Measurements from ENCODE around the gene TAAR9.
"Not testable (repeated sequence)": the region's sequence is repeated elsewhere in the genome, so short reads cannot be mapped to it uniquely, and the experiment has no call there.

TAAR9 gene

DNA sequence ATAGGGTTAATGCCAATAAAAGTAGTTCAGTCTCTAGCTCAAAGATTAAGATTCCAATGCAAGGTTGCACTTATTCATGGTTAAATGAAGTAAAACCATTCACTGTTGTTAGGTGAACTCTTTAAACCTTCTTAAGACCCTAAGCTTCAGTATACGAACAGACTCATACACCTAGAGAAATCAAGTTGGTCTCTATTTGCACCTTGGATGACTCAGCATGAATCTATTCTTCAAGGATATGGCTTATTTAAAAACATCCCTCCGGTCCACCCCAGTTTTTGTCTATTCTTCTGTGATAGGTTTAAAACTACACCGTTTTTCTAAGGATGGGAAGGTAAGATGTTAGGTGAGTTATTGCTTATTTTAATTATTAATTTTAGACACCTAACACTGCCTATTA is 932 bp upstream of the TAAR9 start:
- DNase-seq (ENCODE audit: insufficient read length, low spot score): no peak
- TF ChIP-seq, protein P1, sequence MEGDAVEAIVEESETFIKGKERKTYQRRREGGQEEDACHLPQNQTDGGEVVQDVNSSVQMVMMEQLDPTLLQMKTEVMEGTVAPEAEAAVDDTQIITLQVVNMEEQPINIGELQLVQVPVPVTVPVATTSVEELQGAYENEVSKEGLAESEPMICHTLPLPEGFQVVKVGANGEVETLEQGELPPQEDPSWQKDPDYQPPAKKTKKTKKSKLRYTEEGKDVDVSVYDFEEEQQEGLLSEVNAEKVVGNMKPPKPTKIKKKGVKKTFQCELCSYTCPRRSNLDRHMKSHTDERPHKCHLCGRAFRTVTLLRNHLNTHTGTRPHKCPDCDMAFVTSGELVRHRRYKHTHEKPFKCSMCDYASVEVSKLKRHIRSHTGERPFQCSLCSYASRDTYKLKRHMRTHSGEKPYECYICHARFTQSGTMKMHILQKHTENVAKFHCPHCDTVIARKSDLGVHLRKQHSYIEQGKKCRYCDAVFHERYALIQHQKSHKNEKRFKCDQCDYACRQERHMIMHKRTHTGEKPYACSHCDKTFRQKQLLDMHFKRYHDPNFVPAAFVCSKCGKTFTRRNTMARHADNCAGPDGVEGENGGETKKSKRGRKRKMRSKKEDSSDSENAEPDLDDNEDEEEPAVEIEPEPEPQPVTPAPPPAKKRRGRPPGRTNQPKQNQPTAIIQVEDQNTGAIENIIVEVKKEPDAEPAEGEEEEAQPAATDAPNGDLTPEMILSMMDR (IDR thresholded peaks at IDR 0.05; ENCODE audit: insufficient read depth, missing control alignments): no peak
- FAIRE-seq: no peak

DNA sequence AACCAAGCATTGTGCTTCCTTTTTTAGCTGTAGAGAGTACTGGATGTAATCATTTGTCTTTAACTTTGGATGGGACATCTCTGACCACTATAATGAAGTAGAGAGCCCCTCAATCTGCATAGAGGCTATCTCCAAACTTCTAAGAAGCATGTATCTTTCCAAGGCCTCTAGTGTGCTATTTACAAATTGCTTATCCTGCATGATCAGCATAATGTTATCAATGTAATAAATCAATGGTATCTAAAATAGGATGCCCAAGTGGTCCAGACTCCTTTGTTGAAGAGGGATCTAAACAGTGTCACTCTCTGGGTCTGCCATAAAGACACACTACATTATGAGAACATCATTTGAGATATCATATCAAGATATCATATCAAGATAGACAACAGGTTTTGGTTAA is 6.7 kb downstream of the TAAR9 start:
- FAIRE-seq (no peak), DNase-seq (ENCODE audit: insufficient read length, low spot score) (no peak)
- TF ChIP-seq, protein P1 (IDR thresholded peaks at IDR 0.05; ENCODE audit: insufficient read depth, missing control alignments): no peak

DNA sequence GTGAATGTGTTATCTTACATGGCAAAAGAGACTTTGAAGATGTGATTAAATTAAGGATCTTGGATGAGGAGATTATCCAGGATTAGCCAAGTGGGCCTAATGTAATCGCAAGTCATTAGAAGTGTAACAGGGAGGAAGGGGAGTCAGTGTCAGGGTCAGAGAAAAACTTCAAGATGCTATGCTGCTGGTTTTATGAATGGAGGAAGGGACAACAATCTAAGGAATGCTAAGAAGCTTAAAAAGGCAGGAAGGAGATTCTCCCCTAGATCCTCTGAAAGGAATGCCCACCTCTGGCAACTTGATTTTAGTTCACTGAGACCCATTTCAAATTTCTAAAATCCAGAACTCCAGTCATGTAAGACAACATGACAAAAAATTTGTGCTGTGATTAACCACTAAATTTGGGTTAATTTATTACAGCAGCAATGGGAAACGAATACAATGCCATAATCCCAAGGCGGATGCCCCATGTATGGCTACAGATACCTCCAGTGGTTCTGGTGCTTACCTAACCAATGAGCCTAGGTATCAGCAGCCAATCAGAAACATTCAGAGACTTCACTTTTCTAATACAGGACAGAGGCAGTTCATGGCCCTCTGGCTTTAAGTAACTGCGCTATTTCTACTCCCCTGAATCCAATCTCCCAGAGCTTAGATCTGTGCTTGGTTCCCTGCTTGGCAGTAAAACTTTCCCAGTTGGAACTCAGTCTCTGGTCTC is 10.8 kb downstream of the TAAR9 start:
- FAIRE-seq (no peak), DNase-seq (ENCODE audit: insufficient read length, low spot score) (no peak)
- TF ChIP-seq, protein P1 (IDR thresholded peaks at IDR 0.05; ENCODE audit: insufficient read depth, missing control alignments): no peak

DNA sequence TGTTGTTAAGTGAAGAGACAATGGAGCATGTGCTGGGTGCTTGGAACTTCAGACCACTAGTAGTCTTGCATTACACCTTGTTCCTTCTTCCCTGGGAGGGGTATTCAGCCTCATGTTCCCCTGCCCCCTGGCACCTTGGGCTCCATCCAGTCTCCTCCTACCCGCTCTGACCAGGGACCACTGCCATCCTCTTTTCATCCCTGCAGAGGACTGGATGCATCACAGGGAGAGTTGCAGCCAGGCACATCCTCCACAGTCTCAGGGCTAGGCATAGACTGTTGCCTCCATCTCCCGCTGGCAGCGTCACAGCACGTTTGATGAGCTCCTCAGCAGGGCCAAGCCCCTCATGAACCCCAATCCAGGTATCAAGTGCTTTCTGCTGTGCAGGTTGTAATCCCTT is 13.1 kb downstream of the TAAR9 start:
- DNase-seq (ENCODE audit: insufficient read length, low spot score) (no peak), FAIRE-seq (no peak)
- TF ChIP-seq, protein P1 (IDR thresholded peaks at IDR 0.05; ENCODE audit: insufficient read depth, missing control alignments): no peak

DNA sequence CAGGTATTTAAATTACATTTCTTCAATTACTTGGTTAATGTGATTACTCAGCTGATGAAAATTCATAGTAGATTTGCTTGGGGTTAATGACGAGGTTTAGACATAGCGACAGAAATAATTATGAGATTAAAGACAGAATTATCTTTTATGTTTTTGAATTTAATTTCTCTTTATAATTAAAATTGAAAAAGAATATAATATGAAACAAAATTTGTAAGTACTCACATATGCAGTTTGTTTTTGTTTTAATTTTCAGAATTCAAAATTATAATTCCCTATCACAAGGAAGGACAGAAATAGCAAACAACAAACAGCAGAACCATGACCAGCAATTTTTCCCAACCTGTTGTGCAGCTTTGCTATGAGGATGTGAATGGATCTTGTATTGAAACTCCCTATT is 14.3 kb downstream of the TAAR9 start, which contains the start of gene TAAR8:
Gene TAAR8 (plus strand): TSS at position 301 of the 400 bp plus-strand sequence. CDS start 21 bp downstream, at position 322.
- FAIRE-seq (no peak), DNase-seq (ENCODE audit: insufficient read length, low spot score) (no peak)
- TF ChIP-seq, protein P1 (IDR thresholded peaks at IDR 0.05; ENCODE audit: insufficient read depth, missing control alignments): no peak

DNA sequence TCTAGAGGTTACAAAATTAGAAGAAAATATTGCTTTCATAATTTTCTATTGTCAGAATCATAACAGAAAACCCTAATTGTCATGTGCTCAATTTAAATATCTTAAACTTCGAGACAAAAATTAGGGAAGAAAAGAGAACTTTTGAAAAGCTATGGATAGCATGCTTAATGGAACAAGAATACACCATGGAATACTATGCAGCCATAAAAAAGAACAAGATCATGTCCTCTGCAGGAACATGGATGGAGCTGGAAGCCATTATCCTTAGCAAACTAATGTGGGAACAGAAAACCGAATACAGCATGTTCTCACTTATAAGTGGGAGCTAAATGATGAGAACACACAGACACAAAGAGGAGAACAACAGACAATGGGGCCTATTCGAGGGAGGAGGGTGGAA is 22.0 kb downstream of the TAAR9 start:
- FAIRE-seq; DNase-seq (ENCODE audit: insufficient read length, low spot score): not testable (repeated sequence)

- TF ChIP-seq, protein P1 (IDR thresholded peaks at IDR 0.05; ENCODE audit: insufficient read depth, missing control alignments): no peak
- DNase-seq (ENCODE audit: insufficient read length, low spot score) (no peak), FAIRE-seq (no peak)
Measured at GRCh38 chr6:132566404-132566803, 28.3 kb downstream of the TAAR9 start.
